Measurements from ENCODE around the gene RELN. TPM values are rescaled to one million over a fixed set of nuclear protein-coding genes. Genes with fewer than 3 reads are reported as not detected.

RELN gene
- total RNA-seq, 1 experiment from 2014 or later: 8.0 TPM

DNA sequence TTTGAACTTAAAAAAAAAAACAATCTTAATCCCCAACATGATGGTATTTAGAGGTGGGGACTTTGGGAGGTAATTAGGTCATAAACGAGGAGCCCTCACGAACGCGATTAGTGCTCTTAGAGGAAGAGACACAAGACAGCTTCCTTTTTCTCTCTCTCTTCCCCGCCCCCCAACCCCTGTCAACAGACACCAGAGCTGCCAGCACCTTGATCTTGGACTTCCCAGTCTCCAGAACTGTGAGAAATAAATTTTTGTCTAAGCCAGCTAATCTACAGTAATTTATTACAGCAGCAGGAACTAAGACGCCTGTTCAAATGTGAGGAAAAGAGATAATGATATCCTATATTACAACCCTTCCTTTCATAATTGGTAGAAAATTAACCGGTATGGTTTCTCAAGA lies 40.1 kb downstream of the RELN start:
- CTCF ChIA-PET: no interaction called here
- no peaks in the 10 kb centered on the region for H3K4me1 ChIP-seq (ENCODE audit: insufficient read depth, low read length)
- peaks cover 10% of the 10 kb centered on the region; the same call in 1 of the 2 replicates for H3K27me3 ChIP-seq (ENCODE audit: low read length)
- H3F3A ChIP-seq (ENCODE audit: low read length, unreplicated experiment): no peaks in the 10 kb centered on the region
- H3K9ac ChIP-seq (ENCODE audit: low read length): no peak overlapping the region
- H3K79me2 ChIP-seq (ENCODE audit: low read length): no peaks in the 10 kb centered on the region
- ATAC-seq (no peak), DNase-seq (no peak)
- H3K4me2 ChIP-seq (ENCODE audit: low read length): no peak overlapping the region
- H3K9me3 ChIP-seq (ENCODE audit: low read length): no peaks in the 10 kb centered on the region
- H3K36me3 ChIP-seq (ENCODE audit: low read depth, low read length): no peaks in the 10 kb centered on the region
- no peak overlapping the region for H3K27ac ChIP-seq (ENCODE audit: low read length)
- intact Hi-C loops (cut with micrococcal nuclease): no loop called here
- POLR2A ChIA-PET (ENCODE audit: unreplicated experiment): no interaction called here
- H2AFZ ChIP-seq (ENCODE audit: low read length): no peak overlapping the region
- H3K9me2 ChIP-seq (replicated peaks; ENCODE audit: low read length): no peaks in the 10 kb centered on the region
- H4K20me1 ChIP-seq (ENCODE audit: low read length): no peaks in the 10 kb centered on the region
- BruUV-seq (replicated peaks): no TSS peak
- no peak overlapping the region for H3K4me3 ChIP-seq (ENCODE audit: low read length)
- TF ChIP-seq, protein P1, sequence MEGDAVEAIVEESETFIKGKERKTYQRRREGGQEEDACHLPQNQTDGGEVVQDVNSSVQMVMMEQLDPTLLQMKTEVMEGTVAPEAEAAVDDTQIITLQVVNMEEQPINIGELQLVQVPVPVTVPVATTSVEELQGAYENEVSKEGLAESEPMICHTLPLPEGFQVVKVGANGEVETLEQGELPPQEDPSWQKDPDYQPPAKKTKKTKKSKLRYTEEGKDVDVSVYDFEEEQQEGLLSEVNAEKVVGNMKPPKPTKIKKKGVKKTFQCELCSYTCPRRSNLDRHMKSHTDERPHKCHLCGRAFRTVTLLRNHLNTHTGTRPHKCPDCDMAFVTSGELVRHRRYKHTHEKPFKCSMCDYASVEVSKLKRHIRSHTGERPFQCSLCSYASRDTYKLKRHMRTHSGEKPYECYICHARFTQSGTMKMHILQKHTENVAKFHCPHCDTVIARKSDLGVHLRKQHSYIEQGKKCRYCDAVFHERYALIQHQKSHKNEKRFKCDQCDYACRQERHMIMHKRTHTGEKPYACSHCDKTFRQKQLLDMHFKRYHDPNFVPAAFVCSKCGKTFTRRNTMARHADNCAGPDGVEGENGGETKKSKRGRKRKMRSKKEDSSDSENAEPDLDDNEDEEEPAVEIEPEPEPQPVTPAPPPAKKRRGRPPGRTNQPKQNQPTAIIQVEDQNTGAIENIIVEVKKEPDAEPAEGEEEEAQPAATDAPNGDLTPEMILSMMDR (conservative IDR thresholded peaks at IDR 0.05; ENCODE audit: low read depth, low read length): no peak
- TF ChIP-seq EZH2 (IDR thresholded peaks at IDR 0.05; ENCODE audit: low read length, unreplicated experiment) (no peak), EZH2phosphoT487 (IDR thresholded peaks at IDR 0.05; ENCODE audit: borderline replicate concordance, low read length) (no peak)

DNA sequence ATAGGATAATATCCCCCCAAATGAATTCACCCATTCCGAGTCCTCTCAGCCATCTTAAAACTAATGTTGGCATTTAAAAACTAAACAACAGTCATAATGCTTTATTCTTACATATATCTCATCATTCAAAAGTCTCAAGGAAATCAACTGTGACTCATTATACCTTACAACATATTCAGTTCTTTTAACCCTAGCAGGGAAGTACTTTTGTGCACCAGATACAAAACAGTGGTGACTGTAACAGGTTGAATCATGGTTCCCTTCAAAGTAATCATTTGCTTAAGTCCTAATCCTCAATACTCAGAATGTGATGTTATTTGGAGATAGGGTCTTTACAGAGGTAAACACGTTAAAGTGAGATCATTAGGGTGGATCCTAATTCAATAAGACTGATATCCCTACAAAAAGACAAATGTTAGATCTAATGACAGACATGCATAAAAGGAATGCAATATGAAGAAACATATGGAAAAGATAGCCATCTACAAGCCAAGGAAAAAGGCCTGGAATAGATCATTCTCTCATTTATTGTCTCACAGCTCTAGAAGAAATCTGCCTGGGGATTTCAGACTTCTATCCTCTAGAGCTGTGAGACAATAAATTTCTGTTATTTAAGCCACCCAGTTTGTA lies 42.3 kb downstream of the RELN start:
- Histone ChIP-seq H3K36me3 (ENCODE audit: low read depth, low read length) (no peaks in the 10 kb centered on the region), H3K9me3 (ENCODE audit: low read length) (no peaks in the 10 kb centered on the region), H3K79me2 (ENCODE audit: low read length) (no peaks in the 10 kb centered on the region), H3K4me3 (ENCODE audit: low read length) (no peak overlapping the region), H3F3A (ENCODE audit: low read length, unreplicated experiment) (no peaks in the 10 kb centered on the region), H3K9me2 (replicated peaks; ENCODE audit: low read length) (no peaks in the 10 kb centered on the region), H3K9ac (ENCODE audit: low read length) (no peak overlapping the region), H2AFZ (ENCODE audit: low read length) (no peak overlapping the region), H3K27ac (ENCODE audit: low read length) (no peak overlapping the region), H3K27me3 (ENCODE audit: low read length) (no peaks in the 10 kb centered on the region), H4K20me1 (ENCODE audit: low read length) (no peaks in the 10 kb centered on the region), H3K4me2 (ENCODE audit: low read length) (no peak overlapping the region), H3K4me1 (ENCODE audit: insufficient read depth, low read length) (no peaks in the 10 kb centered on the region)
- intact Hi-C loops (cut with micrococcal nuclease): no loop called here
- no TSS peak for BruUV-seq (replicated peaks)
- no peak; the same call in 1 of the 2 replicates for ATAC-seq
- ChIA-PET POLR2A (ENCODE audit: unreplicated experiment) (no interaction called here), CTCF (no interaction called here)
- no peak for DNase-seq
- TF ChIP-seq EZH2 (IDR thresholded peaks at IDR 0.05; ENCODE audit: low read length, unreplicated experiment) (no peak), EZH2phosphoT487 (IDR thresholded peaks at IDR 0.05; ENCODE audit: borderline replicate concordance, low read length) (no peak)
- TF ChIP-seq, protein P1 (conservative IDR thresholded peaks at IDR 0.05; ENCODE audit: low read depth, low read length): no peak

DNA sequence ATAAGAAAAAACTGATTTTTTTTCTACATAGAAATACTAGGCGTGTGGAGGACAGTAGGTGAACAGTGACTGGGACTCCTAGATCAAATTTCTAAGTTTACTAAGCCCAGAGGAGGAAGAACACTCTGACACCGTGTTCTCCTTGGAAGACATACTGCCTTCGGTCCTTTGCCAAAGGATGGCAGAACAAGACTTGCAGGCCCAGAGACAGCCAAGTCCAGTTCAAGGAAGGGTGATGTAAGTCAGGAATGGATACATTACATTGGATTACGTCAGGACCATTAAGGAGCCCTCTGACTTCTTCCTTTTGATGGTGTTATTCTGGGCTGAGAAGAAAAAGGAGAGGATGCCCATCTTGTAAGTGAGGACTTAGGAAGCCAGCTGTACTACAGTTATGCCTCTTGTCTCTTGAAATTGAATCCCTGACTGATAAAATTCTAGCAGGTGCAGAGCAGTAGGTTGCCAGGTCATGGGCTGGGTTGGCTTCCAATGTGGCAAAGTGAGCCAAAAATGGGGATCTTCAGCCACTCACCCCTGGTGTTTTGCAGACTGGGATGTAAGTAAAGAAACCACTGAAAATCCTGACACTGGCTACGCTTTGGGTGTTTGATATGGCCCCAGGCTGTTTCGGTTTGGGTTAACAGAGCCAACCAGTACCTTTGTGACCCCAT lies 45.1 kb downstream of the RELN start:
- Histone ChIP-seq H3K9me3 (ENCODE audit: low read length) (no peaks in the 10 kb centered on the region), H3K27ac (ENCODE audit: low read length) (no peak overlapping the region), H3K36me3 (ENCODE audit: low read depth, low read length) (no peaks in the 10 kb centered on the region), H4K20me1 (ENCODE audit: low read length) (no peaks in the 10 kb centered on the region), H3K4me3 (ENCODE audit: low read length) (no peak overlapping the region), H3K9ac (ENCODE audit: low read length) (no peak overlapping the region), H3K79me2 (ENCODE audit: low read length) (no peaks in the 10 kb centered on the region), H3K4me1 (ENCODE audit: insufficient read depth, low read length) (no peaks in the 10 kb centered on the region), H3F3A (ENCODE audit: low read length, unreplicated experiment) (no peaks in the 10 kb centered on the region), H3K9me2 (replicated peaks; ENCODE audit: low read length) (no peaks in the 10 kb centered on the region), H2AFZ (ENCODE audit: low read length) (no peak overlapping the region), H3K4me2 (ENCODE audit: low read length) (no peak overlapping the region), H3K27me3 (ENCODE audit: low read length) (no peaks in the 10 kb centered on the region)
- TF ChIP-seq EZH2 (IDR thresholded peaks at IDR 0.05; ENCODE audit: low read length, unreplicated experiment): no peak
- TF ChIP-seq EZH2phosphoT487 (IDR thresholded peaks at IDR 0.05; ENCODE audit: borderline replicate concordance, low read length): no peak
- TF ChIP-seq, protein P1 (conservative IDR thresholded peaks at IDR 0.05; ENCODE audit: low read depth, low read length): no peak
- ChIA-PET CTCF (no interaction called here), POLR2A (ENCODE audit: unreplicated experiment) (no interaction called here)
- no TSS peak for BruUV-seq (replicated peaks)
- ATAC-seq (no peak), DNase-seq (no peak)
- intact Hi-C loops (cut with micrococcal nuclease): no loop called here
